Thoracic aorta (tissue), 2 donors: ENCODE data around the gene HNRNPA3. TPM values are rescaled to one million over a fixed set of nuclear protein-coding genes. Genes with fewer than 3 reads are reported as not detected.
A peak's percentile ranks its signal among the peaks of the same experiment; 100 is the strongest.

Experiments used
- ATAC-seq: fragments of 150-250 bp; one replicate; pipeline ENCODE4 v1.8.0; 2017; ENCODE audit warnings: low read depth; ENCODE audit not compliant: insufficient number of reproducible peaks, low FRiP score
- DNase-seq: peaks from one replicate; pipeline ENCODE4 v3.0.0-alpha.2; 2020; ENCODE audit warnings: low spot score
- H3K27ac ChIP-seq, 2 donors: fragments of 200-600 bp; sonication (generic); 1 replicate in 1 of 2; 2 replicates in 1 of 2; pipeline ENCODE4 v1.5.1; 2016; ENCODE audit warnings: mild to moderate bottlenecking in 2 of 2, moderate library complexity in 2 of 2
- H3K27me3 ChIP-seq: fragments of 200-600 bp; sonication (generic); replicated peaks from 2 replicates; pipeline ENCODE4 v1.6.0; 2016; ENCODE audit warnings: mild to moderate bottlenecking; ENCODE audit not compliant: insufficient read depth
- H3K36me3 ChIP-seq: fragments of 200-600 bp; sonication (generic); one replicate; pipeline ENCODE4 v1.5.1; 2016
- H3K4me1 ChIP-seq, 2 donors: fragments of 200-600 bp; sonication (generic); 1 replicate in 1 of 2; 2 replicates in 1 of 2; pipeline versions ENCODE4 v1.5.1 to v1.6.0; 2016; ENCODE audit warnings: low read depth in 2 of 2, mild to moderate bottlenecking in 1 of 2; ENCODE audit not compliant: control insufficient read depth in 1 of 2
- H3K4me3 ChIP-seq: fragments of 200-600 bp; sonication (generic); 2 replicates; pipeline ENCODE4 v1.5.1; 2016; ENCODE audit warnings: mild to moderate bottlenecking
- H3K9me3 ChIP-seq: fragments of 200-600 bp; sonication (generic); 2 replicates; pipeline ENCODE4 v1.5.1; 2016
- total RNA-seq, 2 donors: library from RNA; depleted of rRNA; stranded (reverse); fragments of >200 nt; gene quantifications; one replicate each; pipeline versions ENCODE4 v1.1.0 to v1.2.3, GENCODE V29; 2016
- TF ChIP-seq, protein P1 (sequence below): fragments of 200-600 bp; sonication (generic); IDR thresholded peaks from one replicate; pipeline ENCODE4 v1.5.1; 2019; ENCODE audit warnings: antibody characterized with exemption

The HNRNPA3 gene
- total RNA-seq, 2 donors from 2014 or later, result 60.1 to 98.4 TPM

DNA sequence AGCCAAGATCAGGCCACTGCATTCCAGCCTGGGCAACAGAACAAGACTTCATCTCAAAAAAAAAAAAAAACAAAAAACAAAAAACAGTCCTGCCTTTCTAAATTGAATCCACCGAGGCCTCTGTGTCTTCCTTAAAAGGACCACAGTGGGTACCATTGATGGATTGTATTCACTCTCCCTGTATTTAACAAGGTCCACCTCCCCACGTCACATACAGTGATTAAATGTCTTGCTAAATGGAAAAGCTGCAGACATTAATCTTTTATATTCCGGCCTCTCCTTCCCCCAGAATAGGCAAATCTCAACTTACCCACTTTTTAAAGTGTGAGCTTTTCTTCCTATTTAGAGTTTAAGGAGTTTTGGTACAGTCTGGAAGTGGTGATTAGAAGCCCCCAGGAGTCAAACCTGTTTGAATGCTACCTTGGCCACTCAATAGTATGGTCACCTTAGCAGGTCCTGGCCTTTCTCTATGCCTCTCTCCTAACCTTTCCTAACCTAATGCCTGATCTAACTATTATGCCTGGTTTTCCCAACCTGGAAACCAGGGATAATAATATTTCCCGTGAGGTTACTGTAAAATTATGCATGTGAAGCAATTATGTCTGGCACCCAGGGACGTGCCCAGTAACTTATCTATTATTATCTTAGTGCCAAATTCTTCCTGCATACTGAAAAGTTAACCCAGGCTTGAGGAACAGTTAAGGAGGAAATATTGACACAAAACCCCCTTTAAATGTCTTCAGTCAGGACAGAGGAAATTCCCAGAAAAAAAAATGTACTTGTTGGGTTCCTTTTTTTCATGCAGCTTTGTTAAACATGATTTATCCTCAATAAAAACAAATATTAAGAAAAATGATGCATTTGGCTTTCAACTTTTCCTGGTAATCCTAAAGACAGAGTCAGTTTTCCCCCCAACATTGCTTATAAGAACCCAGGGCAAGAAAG is 48.8 kb downstream of the HNRNPA3 start:
- DNase-seq (no peak), ATAC-seq (no peak)
- H3K36me3 ChIP-seq, result no peaks in the 10 kb centered on the region
- TF ChIP-seq, protein P1, sequence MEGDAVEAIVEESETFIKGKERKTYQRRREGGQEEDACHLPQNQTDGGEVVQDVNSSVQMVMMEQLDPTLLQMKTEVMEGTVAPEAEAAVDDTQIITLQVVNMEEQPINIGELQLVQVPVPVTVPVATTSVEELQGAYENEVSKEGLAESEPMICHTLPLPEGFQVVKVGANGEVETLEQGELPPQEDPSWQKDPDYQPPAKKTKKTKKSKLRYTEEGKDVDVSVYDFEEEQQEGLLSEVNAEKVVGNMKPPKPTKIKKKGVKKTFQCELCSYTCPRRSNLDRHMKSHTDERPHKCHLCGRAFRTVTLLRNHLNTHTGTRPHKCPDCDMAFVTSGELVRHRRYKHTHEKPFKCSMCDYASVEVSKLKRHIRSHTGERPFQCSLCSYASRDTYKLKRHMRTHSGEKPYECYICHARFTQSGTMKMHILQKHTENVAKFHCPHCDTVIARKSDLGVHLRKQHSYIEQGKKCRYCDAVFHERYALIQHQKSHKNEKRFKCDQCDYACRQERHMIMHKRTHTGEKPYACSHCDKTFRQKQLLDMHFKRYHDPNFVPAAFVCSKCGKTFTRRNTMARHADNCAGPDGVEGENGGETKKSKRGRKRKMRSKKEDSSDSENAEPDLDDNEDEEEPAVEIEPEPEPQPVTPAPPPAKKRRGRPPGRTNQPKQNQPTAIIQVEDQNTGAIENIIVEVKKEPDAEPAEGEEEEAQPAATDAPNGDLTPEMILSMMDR, result no peak
- peak overlapping the region; percentile 98 for H3K4me3 ChIP-seq
- no peaks in the 10 kb centered on the region for H3K27me3 ChIP-seq
- peak overlapping the region; percentile 100 for H3K27ac ChIP-seq
- peaks cover 45 to 56% of the 10 kb centered on the region in 2 donors for H3K4me1 ChIP-seq
- no peaks in the 10 kb centered on the region for H3K9me3 ChIP-seq

DNA sequence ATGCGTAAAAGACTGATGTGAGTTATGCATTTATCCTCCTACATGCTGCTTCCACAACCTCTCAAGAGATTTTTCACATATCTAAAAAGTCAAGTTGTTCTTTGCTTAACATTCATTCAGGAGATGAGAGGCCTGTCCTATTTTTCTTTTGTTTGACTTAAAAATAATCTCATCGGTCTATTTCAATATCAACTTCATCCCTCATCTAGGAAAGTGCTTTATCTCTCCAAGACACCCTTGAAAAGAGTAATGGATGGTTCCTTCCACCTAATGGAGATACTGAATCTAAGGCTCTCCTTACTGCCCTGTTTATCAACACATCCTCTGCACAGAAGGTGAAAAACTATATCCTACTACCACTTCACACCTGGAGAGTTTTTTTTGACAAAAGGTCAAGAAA is 49.5 kb downstream of the HNRNPA3 start:
- Histone ChIP-seq H3K27me3 (no peaks in the 10 kb centered on the region), H3K27ac (peak overlapping the region; percentile 100), H3K9me3 (no peaks in the 10 kb centered on the region), H3K36me3 (no peaks in the 10 kb centered on the region), H3K4me3 (peak overlapping the region; percentile 98), H3K4me1 (peaks cover 41 to 56% of the 10 kb centered on the region in 2 donors)
- ATAC-seq, result no peak
- DNase-seq, result no peak
- TF ChIP-seq, protein P1, result no peak

DNA sequence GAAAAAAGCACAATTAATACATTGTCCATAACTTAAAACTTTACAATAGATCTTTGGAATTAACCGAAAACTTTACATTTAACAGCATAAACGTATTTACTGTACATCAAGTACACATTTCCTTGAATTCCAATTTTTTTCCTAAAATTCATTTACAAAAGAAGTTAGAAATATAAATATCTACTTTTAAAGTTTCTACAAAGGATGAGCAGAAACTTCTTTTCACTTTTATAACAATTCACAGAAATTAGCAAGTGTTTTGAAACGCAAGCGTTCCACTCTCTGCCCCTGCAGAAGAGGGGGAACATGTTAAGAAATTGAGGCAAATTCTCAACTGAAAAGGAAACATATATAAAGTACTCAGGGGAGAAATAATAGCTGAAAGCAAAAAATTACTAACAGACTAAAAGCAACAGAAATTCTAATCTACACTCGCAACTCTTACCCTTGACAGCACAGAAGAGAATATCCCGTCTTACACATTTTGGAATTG is 50.4 kb downstream of the HNRNPA3 start:
- Histone ChIP-seq H3K27ac (peak overlapping the region; percentile 100), H3K4me3 (peak overlapping the region; percentile 98), H3K4me1 (peaks cover 35 to 51% of the 10 kb centered on the region in 2 donors), H3K36me3 (no peaks in the 10 kb centered on the region), H3K27me3 (no peaks in the 10 kb centered on the region), H3K9me3 (no peaks in the 10 kb centered on the region)
- ATAC-seq (no peak), DNase-seq (no peak)
- TF ChIP-seq, protein P1, result no peak

- H3K4me3 ChIP-seq, result peak overlapping the region; percentile 98
- no peaks in the 10 kb centered on the region for H3K27me3 ChIP-seq
- ATAC-seq, result peak; percentile 70
- peaks cover 34 to 48% of the 10 kb centered on the region in 2 donors for H3K4me1 ChIP-seq
- H3K9me3 ChIP-seq, result no peaks in the 10 kb centered on the region
- DNase-seq, result peak; percentile 91
- peak overlapping the region; percentile 100 for H3K27ac ChIP-seq
- TF ChIP-seq, protein P1, result peak; percentile 84
- H3K36me3 ChIP-seq, result no peaks in the 10 kb centered on the region
Observed at GRCh38 chr2:177263451-177264208, 51.0 kb downstream of the HNRNPA3 start.

GRCh38 chr2:177264209-177264692 is 51.7 kb downstream of the HNRNPA3 start:
- H3K4me1 ChIP-seq, result peaks cover 30 to 42% of the 10 kb centered on the region in 2 donors
- ATAC-seq (peak; percentile 5), DNase-seq (no peak)
- no peaks in the 10 kb centered on the region for H3K27me3 ChIP-seq
- H3K27ac ChIP-seq, result peak overlapping the region; percentile 100
- no peaks in the 10 kb centered on the region for H3K36me3 ChIP-seq
- TF ChIP-seq, protein P1, result no peak
- H3K9me3 ChIP-seq, result no peaks in the 10 kb centered on the region
- H3K4me3 ChIP-seq, result peak overlapping the region; percentile 98
